NCI-H748 (cell line): ENCODE results near the gene ADGRG4.

Experiments used
- DNase-seq: peaks from one replicate; lab custom pipeline; 2025; ENCODE audit not compliant: unreplicated experiment; lab: John Stamatoyannopoulos, UW

The ADGRG4 gene

GRCh38 chrX:136303041-136303440 lies 2.3 kb downstream of the ADGRG4 start:
- no peak for DNase-seq

DNA sequence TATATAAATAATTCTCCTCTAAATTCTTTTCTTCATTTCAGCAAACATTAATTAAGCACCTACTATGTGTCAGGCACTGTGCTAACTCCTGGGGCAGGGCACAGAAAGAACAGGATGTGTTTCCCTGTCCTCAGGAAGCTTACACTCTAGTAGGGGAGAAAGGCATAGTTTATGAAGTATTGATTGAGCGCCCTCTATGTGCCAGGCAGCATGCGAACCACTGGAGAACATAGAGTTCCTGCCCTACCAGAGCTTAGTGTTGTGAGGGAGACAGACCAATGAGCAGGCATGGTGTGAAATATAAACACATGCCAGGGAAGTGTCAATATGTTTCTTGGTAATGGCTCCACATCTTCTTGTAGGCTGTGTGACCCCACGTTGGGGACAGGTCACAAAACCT lies 3.7 kb downstream of the ADGRG4 start:
- DNase-seq = no peak

- DNase-seq = no peak
Measured at GRCh38 chrX:136306182-136306581, 5.4 kb downstream of the ADGRG4 start.

DNA sequence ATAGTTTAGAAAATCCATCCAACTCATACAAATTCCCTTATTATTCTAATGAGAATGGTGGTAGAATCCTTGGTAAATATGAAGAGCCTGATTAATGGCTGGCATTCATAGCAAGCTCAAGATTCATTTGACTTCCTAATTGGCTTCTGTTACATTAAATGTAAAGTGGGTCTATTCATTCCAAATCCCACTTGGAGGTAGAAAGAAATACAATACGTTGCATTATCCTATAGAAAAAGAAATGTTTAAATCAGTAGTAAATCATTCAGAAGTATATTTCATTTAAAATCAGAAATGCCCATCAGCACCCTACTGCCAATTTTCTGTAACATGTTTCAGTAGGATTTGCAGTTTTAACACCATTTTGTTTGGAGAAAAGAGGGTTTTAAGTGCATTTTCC lies 6.7 kb downstream of the ADGRG4 start:
- DNase-seq = no peak

DNA sequence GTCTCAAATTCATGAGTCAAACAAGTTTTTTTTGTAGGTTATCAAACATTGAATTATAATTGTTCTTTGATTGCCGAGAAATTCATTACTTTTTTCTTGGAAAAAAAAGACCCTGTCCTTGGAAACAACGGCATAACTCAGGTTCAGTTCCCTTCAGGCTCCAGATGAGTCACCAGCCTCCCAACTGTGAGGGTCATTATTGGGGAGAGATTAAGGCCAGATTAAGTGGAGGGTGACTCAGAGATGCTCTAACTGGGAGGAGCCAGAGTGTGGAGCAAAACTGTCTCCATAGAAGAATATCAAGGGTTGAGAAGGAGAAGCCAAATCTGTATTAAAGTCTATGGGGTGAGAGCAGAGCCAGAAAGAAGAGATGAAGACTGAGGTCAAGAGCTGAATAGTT lies 9.6 kb downstream of the ADGRG4 start:
- DNase-seq = no peak

- no peak for DNase-seq
Measured at GRCh38 chrX:136318156-136318555, 17.4 kb downstream of the ADGRG4 start.

DNA sequence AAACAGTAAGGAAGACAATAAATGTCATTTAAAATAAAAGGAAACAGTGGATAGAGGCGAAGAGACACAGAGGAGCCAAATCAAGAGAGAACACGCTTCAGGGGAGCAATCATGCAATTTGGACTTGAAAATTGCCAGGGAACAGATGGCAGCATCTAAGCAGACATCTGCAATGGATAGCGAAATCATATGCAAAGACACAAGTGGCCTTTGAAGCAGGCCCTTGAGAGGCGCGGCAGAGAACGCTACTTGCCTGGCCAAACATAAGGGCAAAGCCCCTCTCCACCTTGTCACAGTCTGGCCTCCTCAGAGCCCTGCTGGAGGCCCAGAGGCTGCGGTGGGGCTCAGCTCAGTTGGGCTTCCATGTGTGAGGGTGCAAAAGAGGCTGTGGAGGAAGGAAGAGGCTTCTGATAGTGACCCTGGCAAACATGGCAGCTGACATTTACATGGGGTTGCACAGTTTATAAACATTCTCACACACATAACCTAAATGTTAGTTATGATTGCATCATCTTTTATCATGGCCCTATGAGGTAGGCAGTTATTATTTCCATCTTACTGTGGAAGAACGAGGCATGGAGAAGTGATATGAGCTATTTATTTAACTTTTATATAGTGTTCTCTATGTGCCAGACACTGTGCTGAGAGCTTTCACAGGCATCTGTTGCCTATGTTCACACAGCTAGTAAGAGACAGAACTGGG lies 18.3 kb downstream of the ADGRG4 start:
- peak; percentile 79 for DNase-seq

DNA sequence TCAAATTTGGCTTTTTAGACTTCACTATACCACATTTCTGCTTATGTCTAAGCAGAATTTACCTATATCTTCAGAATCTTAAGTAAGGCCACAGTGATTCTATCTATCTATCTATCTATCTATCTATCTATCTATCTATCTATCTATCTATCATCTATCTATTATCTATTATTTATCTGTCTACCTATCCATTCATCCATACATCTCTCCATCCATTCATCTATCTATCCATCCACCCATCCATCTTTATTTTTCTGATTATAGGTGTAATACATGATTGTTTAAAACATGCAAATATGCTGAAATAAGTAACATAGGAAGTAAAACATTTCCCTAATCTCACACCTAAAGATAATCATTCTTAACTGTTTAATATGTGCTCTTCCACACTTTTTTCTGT lies 18.8 kb downstream of the ADGRG4 start:
- no peak for DNase-seq

DNA sequence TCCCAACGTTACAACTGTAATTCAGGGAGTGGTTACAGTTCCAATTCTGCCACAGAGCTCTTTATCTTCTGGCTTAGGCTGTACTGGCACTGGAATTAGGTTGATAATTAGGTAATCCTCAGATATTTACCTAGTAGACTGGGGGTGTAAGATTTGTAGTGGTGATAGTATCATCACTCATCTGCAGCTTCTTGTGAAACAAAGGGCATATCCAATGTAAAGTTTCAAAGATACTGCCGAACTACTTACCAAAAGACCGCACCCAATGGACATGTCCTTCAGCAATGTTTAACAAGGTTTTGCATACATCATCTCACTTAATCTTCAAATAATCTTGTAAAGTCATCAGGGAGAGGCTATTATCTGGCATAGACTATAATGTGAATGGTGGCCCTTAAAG lies 20.8 kb downstream of the ADGRG4 start:
- DNase-seq = no peak

DNA sequence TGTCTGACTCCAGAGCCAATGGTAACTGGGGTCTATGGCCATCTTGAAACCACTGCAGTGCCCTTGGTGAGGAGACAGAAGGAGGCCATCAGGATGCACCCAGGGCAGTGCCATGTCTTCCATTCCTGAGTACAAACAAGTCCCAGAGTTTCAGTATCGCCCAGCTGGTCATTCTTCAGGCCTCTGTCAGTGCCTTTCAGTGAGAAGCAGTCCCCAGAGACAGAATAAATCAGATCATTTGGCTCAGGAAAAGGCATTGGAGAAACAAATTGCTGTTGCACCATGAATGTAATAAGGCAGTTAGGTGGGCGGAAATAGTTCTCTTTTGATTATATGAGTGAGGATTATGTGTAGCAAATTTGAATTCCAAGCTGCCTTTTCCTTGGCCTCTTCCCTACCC lies 21.3 kb downstream of the ADGRG4 start:
- DNase-seq = no peak

- no peak for DNase-seq
Measured at GRCh38 chrX:136325377-136325776, 24.6 kb downstream of the ADGRG4 start.

GRCh38 chrX:136328933-136329332 lies 28.2 kb downstream of the ADGRG4 start:
- no peak for DNase-seq

GRCh38 chrX:136336623-136337022 lies 35.9 kb downstream of the ADGRG4 start:
- DNase-seq = no peak

DNA sequence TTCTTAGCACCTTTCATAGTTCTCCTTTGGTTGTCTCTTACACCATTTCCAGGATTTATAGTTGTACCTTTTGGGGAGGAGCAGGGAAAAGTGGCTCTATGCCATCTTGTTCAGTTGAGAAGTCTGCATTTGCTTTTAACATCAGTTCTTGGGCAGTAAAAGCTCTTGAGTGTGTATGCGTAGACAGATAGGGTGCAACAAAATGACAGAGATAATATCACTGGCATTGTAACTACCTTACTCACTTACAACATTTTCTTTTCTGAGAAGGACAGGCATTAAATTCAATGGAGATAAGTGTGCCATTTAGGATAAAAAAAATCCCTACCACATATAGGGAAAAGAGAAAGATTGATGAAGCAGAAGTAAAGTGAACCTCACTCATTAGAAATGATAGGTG lies 38.9 kb downstream of the ADGRG4 start:
- no peak for DNase-seq

DNA sequence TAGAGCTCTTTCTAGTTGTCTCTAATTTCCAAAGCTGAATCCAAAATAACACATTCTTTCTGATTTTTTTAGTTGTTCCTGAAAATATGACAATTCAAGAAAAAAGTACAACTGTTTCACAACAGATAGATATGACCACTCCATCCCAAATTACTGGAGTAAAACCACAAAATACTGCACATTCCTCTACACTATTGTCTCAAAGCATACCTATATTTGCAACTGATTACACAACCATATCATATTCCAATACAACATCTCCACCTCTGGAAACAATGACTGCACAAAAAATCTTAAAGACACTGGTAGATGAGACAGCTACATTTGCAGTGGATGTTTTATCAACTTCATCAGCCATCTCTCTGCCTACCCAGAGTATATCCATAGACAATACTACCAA lies 43.6 kb downstream of the ADGRG4 start:
- DNase-seq = no peak

DNA sequence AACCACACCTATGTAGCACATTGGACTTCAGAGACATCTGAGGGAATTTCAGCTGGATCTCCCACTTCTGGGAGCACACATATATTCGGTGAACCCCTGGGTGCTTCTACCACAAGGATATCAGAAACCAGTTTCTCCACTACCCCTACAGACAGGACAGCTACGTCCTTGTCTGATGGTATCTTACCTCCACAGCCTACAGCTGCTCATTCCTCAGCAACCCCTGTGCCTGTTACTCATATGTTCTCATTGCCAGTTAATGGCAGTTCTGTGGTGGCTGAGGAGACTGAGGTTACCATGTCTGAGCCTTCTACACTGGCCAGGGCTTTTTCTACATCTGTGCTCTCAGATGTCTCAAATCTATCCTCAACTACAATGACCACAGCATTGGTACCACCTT lies 45.7 kb downstream of the ADGRG4 start:
- no peak for DNase-seq

- DNase-seq = no peak
Measured at GRCh38 chrX:136347706-136348105, 46.9 kb downstream of the ADGRG4 start.

- no peak for DNase-seq
Measured at GRCh38 chrX:136353526-136354093, 52.8 kb downstream of the ADGRG4 start.

- DNase-seq = no peak
Measured at GRCh38 chrX:136354201-136354600, 53.4 kb downstream of the ADGRG4 start.

DNA sequence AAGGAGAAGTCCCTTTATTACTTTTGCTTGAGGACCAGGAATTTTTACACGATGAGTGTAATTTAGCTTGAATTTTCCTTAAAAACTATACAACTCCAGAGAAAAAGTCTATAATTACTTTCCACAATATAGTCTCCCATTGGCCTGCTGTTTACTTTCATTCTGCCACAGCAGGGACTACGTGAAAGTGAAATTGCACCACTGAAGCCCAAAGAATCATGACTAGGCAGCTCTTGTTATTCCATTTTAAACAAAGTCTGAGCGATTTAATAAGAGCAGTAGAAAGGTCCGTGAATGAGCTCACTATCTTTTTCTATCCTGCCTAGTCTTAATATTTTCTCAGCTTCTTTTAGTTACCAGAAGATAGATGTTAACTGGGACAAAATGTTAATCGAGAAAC lies 68.6 kb downstream of the ADGRG4 start:
- DNase-seq = no peak

- peak; percentile 63 for DNase-seq
Measured at GRCh38 chrX:136376713-136377112, 76.0 kb downstream of the ADGRG4 start.

GRCh38 chrX:136380010-136380769 lies 79.4 kb downstream of the ADGRG4 start:
- no peak for DNase-seq
